GM12892 (cell line): Measurements from ENCODE around the gene ERGIC2.

Experiments used
- POLR2A ChIP-seq: IDR thresholded peaks from 2 replicates; pipeline ENCODE4 v1.6.1; 2011; ENCODE audit warnings: low read depth, low read length, control low read depth
- POLR2AphosphoS5 ChIP-seq: IDR thresholded peaks from 2 replicates; pipeline ENCODE4 v1.6.1; 2011; ENCODE audit warnings: low read depth, low read length, control low read depth

- TF ChIP-seq POLR2AphosphoS5 (no peak), POLR2A (no peak)
Observed at GRCh38 chr12:29354954-29355353, 26.0 kb downstream of the ERGIC2 start.
